GM19372 (cell line): ENCODE results near the gene PROX1.

Experiments
- ATAC-seq: cut with Tn5 transposase; IDR thresholded peaks from one replicate; pipeline ENCODE4 v1.9.1; 2021; ENCODE audit warnings: mild to moderate bottlenecking, low read depth, moderate library complexity; ENCODE audit not compliant: unreplicated experiment

PROX1 gene, protein sequence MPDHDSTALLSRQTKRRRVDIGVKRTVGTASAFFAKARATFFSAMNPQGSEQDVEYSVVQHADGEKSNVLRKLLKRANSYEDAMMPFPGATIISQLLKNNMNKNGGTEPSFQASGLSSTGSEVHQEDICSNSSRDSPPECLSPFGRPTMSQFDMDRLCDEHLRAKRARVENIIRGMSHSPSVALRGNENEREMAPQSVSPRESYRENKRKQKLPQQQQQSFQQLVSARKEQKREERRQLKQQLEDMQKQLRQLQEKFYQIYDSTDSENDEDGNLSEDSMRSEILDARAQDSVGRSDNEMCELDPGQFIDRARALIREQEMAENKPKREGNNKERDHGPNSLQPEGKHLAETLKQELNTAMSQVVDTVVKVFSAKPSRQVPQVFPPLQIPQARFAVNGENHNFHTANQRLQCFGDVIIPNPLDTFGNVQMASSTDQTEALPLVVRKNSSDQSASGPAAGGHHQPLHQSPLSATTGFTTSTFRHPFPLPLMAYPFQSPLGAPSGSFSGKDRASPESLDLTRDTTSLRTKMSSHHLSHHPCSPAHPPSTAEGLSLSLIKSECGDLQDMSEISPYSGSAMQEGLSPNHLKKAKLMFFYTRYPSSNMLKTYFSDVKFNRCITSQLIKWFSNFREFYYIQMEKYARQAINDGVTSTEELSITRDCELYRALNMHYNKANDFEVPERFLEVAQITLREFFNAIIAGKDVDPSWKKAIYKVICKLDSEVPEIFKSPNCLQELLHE

DNA sequence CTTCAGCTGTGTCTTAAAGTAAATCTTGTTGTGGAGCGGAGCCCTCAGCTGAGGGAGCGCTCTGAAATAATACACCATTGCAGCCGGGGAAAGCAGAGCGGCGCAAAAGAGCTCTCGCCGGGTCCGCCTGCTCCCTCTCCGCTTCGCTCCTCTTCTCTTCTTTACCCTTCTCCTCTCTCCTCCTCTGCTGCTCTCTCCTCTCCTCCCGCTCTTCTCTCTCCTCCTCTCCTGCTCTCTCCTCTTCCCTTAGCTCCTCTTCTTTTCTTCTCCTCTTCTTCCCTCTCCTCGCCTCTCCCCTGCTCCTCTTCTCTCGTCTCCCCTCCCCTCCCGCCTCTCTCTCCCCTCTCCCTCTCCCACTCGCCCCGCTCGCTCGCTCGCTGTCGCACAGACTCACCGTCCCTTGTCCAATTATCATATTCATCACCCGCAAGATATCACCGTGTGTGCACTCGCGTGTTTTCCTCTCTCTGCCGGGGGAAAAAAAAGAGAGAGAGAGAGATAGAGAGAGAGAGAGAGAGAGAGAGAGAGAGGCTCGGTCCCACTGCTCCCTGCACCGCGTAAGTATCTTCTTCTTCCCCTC is at the start of gene PROX1:
PROX1 (plus strand) TSS at position 47 of the 580 bp plus-strand sequence. CDS start 8,563 bp downstream, outside the sequence.
- ATAC-seq, result peak; percentile 86

DNA sequence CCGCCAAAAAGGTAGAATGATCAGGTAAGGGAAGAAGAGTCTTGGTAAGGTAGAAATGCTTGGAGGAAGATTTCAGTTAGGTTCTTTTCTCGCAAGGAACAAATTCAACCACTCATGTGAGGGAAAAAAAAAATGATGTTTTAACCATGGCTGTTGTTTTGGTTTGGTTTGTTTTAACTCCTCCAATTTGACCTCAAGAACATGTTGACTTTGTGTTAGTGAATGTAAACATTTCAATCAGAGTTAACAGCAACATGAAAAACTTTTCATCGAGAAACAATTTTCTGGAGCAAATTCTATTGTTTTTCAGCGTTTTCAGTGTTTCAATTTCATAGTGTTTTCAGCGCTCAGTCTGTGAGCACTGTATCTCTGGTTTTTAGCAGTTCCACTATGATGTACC is 49.0 kb upstream of the PROX1 start:
- no peak for ATAC-seq

DNA sequence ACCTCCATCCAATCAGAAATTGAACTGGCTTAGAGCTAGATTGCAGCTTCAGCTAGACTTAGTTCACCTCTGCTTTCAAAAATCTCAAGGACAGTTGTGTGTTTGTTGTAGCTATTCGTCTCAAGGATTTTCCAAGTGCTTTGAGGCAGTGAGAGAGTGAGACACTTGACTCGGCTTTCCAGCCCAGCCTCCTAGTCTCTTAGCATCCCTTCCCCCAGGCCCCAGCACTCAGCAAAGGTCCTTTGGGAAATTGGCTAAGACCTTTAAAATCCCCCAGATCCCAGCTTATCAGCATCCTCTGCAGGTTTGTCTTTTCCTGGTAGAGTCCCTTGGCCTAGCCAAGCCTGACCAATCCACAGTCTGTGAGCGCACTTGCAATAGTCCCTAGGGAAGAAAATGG is 47.9 kb upstream of the PROX1 start:
- no peak for ATAC-seq

DNA sequence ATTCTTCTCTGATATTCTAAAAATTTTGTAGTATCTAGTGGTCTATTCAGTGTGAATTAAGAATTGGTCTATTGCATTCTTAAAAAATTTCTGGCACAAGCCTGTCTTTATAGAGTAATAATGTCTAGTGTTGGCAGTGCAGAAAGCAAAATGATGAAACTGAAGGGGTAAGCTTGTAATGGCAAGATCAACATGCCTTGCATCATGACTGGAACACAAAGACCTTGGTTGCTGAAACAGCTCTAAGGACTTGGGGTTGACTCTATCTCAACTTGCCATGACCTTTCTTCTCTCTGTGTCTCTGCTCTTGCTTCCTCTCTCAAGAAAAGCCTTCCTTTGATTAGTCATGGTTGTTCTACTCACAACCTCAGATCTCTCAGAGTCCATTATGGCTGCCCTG is 46.8 kb upstream of the PROX1 start:
- ATAC-seq, result no peak

DNA sequence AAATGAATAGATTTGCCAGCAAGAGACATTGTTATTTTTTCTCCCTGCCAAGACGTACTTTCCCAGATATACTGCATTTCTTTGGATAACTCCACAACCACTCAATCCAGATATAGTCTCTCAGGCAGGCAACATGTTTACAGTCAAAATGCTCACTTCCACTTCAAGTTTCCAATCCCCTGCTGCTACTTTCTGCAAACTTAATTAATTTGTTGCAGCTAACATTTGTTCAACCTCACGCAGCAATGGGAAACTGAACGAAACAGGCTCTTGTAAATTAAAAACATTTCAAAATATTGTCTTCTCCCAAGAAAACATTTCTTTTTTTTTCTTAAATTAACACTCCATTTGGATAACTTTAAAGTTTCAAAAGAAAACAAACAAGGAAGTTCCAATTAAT is 45.7 kb upstream of the PROX1 start:
- no peak for ATAC-seq

DNA sequence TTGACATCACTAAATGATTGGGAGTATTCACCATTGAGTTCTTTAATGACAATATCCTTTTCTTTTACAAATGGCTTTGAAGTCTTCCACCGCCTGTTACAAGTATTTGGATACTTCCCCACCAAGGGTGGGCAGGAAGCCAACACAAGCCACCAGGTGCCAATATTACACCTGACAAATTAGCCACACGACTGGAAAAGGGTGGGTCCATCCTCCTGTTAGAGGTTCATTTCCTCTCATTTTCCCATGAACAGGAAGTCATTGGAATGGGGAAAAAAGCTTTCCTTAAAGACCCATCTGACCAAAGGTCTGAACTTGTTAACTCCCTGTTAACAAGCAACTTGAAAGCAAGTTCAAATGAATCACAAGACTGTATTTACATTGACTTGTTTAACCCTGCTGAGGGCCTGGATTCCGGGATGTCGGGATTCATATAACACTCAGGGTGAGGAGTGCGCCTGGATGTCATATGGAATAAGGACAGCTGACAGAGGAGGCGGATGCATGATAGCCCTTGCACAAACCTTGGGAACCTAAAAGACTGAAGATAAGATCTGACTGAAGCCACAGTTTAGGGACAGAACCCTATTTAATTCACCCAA is 40.5 kb upstream of the PROX1 start:
- ATAC-seq, result no peak

DNA sequence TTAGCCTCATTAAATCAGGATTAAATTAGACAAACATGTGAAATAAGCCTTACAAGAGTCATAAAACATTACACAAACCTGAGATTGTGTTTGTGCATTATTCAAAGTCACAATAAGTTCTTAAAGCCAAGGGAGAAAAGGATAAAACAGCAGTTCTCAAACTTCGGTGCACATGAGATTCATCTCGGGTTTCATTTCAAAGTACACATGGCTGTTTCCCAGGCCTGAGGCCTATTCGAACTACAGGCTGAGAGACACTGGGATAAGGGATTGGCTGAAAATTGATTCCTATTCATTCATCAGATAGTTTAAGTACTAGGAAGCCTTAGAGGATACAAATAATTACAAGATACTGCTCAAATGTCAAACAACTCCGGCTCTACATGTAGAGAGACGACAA is 35.9 kb upstream of the PROX1 start:
- no peak for ATAC-seq

DNA sequence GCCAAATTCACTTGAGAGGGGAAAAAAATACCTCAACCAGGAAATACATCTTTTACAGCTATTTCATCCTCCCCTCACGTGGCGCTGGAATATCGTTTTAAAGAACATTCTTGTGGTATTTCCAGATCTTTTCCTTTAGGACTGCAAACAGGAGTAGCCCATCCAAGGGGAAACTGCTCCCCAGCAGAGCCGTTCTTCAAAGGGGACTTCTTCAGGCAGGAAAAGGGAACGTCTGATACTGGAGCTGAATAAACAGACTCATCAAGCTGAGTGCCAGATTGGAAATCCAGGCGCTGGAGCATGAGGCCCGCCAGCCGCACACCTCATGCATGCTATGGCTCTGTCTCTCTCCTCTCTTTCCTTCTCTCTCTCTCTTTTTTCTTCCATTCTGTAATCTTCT is 34.0 kb upstream of the PROX1 start:
- ATAC-seq, result no peak

DNA sequence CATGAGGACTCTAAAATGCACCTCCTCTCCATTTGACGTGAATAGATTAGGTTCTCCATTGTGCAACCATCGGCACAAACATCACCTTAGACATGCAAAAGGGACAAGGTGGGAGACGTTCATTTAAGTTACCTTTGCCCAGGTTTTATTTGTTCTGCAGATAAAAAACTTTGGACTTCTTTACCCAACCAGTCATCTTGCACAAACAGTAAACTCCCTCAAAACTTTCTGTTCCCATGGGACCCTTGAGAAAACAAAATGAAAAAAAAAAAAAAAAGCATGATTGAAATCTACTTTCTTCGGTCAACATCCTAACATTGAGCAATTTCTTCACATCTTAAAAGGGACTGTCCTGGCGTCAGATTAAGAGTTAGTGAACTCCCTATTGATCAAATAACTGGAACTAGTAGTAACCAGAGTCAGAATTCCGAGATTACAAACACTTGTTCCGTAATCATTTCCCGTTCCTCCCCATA is 31.4 kb upstream of the PROX1 start:
- ATAC-seq, result no peak

DNA sequence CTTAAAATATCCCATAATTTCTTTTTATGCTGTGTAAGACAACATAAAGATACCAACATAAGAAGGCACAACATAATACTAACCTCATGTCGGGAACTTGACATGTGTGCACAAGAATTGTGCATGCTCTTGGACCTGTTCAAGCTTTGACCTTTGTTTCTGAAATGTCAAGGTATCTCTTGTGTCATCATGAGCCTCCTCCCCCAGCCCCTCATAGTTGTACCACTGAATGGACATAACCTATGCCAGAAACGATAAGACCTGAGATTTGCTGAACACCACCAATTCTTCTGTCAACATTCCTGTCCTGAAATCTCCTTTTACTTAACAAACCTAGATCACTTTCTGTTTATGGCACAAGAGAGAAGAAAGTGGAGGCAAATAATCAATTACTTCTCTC is 29.4 kb upstream of the PROX1 start:
- no peak for ATAC-seq

DNA sequence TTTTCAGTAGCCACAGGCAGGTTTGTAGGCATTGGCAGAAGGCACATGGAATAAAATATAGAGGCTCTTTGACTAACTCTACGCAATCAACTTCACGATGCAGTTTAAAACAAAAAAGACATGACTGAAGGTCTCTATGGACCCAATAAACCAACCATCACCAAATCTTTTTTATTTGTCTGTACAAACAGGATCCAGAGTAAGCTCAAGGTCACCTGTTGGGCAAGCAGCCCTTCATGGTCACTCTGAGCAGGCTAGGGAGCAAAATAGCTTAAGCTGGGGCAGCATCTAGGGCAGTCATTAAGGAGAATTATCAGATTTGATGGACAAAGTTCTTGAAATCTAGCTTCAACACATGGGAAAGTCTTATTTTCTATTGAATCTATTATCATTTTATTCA is 26.8 kb upstream of the PROX1 start:
- ATAC-seq, result no peak

DNA sequence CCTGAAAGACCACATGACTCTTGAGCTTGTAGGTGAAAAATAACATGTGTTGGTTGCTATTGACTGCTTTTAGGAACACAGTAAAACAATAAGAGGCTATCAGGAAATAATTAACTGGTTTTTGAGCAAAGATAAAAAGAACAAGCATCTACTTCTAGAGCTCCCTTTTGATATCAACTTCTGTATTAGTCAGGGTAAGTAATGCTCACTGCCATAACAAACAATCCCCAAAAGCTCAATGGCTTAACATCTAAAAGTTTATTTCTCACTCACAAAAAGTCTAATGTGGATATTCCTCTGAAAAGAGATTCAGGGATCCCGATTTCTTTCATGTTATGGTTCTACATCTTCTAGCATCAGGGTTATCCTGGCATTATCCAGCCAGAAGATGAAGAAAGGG is 25.3 kb upstream of the PROX1 start:
- ATAC-seq, result no peak

DNA sequence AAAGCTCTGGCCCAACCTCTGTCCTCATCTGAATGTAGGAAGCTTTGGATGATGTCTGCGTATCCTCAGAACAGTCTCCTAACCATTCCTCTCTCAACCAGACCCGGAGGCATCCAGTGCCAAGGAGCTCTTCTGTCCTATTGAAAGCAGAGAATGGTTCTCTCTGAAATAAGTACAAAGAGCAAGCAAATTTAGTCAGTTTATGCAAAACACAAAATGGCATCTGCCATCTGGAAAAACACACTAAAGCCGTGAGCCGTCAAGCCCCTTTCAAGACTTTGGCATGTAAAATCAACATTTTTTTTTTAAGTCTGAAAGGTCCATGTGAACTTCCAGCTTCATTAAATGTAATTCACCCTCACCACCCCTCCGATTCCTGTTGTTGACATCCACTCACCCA is 21.7 kb upstream of the PROX1 start:
- ATAC-seq, result no peak

DNA sequence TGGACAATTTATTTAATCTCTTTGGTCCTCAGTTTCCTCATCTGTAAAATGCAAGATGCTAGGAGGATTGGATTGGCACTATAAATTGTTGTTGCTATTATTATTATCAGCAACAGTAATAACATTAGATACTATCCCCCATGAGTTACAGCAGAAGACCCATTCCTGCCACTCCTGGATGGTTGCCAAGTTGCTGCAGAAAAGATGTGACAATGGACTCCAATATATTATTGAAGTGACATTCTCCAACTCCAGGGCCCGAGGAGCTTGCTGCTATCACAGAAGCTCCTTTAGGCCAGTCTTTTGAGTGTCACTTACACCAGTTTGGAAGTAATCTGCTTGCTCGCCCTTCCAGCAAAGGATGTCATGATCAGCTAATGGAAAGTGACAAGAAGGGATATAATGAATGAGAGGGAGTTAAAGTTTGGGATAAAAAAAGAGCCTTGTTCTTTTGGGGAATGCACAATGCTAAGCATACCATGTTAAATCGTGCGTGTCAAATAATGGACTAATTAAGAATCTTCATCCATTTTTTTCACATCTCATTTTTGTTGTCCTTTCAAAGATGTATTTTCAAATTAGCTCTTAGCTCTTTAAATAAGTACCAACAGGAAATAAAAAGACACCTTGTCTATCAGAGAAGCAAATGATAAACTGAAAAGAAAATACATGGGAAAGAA is 19.5 kb upstream of the PROX1 start:
- ATAC-seq, result no peak

DNA sequence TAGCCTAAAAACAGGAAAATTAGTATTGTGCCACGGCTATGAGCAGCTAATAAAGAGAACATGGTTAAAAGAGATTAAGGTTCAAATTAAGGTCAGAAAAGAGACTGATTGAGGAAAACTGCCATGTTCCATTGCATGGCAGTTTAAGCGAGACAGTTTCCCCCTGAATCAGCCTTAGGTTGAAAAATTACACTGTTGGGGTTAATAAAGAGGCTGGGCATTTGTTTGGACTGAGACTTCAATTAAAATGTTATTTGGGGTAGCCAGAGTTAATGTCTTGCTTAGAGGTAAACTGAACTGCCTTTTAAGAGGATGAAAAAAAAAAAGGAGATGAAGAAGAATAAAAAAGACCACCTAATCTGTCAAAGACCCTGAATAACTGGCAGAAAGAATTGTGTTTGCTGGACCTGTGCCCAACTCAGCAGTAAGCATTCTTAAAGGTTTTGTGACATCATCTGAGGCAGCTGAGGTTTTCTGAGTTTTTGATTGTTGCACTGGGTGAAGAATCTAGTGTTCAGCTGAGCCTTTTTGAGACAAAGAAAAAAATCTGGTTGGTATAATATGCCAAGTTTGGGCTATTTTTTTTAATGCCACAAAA is 17.7 kb upstream of the PROX1 start:
- no peak for ATAC-seq

DNA sequence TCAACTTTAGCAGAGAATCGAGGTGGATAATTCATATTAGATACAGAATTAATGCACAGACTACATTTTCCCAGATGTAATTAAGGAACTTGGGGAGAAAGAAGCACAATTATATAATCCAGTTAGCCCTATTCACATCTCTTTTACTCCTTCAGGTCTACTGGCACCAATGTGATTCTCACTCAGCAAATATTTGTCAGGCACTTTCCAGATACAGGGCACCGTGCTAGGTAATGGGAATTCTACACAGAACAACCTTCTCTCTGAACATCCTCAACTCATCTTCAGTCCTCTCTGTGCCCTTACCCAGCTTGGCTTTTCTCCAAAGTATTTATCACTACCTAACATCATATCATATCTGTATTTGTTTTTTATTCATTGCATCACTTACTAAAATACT is 15.6 kb upstream of the PROX1 start:
- no peak for ATAC-seq

DNA sequence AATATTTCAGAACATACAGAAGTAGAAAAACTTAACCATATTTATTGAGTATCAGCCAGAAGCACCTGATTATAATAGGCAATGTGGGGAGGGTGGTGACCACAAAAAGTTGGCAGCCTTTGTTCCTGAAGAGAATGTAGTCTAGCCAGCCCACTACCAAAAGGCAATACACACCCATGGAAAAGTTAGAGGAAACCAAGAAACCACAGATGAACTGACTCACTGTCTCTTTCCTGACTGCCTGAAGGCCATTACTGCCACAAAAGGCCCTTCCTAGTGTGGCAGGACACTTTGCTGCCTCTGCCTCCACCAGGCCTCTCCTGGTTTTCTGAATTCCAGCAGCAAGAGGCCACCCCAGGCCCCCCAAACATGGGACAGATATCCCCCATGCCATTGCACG is 14.6 kb upstream of the PROX1 start:
- no peak for ATAC-seq

DNA sequence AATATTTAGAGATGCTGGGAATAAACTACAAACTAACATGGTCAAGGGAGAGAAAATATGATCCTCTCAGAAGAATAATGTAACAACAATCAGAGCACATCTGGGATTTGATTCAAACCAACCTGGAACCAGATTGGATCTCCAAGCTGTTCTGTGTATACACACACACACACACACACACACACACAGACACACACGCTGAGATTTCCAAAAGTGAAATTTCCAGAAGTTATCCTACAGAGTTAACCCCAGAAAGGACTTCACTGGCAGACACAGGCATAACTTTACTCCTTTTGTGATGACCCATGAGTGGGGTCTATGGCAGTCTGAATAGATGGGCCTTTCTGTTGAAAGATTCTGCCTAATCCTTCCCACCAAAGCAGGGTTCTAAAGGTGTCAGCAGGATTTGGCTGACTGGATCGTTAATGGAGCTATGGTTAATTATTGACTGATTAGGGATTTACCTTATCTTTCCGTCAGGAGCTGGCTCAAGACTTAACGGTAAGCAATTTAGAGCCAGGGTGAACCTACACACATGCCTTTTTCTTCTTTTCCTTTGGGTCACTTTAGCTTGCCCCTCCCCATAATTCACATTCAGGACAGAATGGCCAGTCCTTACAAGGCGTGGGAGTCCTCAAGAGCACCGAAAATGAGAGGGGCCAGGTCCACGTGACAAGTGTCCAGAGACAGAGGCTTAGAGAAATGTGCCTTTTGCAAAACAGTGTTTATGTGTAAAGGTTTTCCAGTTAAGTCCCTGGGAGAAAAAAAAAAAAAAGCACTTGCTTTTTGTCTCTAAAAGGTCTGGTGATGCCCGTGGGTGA is 10.9 kb upstream of the PROX1 start:
- ATAC-seq, result no peak

DNA sequence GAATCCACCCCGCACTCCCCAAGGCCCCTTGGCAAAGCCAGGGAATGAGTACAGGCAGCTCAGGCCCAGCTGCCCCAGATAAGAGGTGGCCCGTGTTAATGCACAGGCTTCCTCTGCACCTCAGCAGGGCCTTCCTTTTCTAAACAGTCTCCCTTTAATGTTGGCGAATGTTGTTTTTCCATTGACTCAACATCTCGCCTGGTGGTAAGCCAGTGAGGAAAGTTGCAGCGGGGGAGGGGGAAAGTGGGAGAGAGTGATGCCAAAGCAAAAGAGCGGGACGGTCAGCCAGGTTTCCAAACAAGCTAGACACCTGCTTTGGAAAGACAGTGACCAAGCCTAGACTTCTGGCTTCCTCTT is 10.3 kb upstream of the PROX1 start:
- no peak for ATAC-seq
